GM19463 (cell line): Measurements from ENCODE around the gene KIF21B.
"Not testable (repeated sequence)": the region's sequence is repeated elsewhere in the genome, so short reads cannot be mapped to it uniquely, and the experiment has no call there.

Experiments
- ATAC-seq: cut with Tn5 transposase; IDR thresholded peaks from one replicate; pipeline ENCODE4 v1.9.1; 2021; ENCODE audit warnings: mild to moderate bottlenecking, moderate library complexity; ENCODE audit not compliant: unreplicated experiment

KIF21B gene

DNA sequence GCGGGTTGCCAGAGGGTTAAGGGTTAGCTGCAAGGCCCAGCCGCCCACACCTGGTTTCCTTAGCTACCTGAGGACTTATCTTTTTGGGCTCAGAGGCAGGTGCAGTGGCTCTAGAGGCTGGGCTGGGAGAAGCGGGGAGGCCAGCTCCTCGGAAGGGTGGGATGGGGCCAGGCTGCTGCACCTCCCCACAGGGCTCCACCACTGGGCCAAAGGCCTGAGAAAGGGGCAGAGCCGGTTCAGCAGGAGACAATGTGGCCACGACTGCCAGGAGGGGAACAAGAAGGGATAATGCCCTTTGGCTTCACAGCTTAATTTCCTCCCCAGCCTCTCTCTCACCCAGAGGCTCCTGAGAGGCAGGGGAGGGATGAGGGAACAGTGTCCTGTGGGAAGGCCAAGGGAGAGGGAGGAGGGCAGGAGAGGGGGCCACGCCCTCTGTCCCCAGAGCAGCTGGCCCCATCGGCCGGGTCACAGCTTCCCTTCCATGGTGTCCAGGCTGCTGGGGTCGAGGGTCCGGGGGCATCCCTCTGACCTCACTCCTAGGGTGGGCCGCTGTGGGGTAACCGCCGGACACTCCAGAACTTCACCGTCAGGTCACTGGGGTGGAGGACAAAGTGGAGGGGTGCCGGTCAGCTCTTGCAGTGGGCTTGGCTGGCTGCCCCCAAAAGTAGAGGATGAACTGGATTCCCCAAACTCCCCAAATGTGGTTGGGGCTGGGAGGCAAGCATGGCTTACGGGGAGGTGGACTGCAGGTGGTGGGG is 50.4 kb downstream of the KIF21B start:
- no peak for ATAC-seq

DNA sequence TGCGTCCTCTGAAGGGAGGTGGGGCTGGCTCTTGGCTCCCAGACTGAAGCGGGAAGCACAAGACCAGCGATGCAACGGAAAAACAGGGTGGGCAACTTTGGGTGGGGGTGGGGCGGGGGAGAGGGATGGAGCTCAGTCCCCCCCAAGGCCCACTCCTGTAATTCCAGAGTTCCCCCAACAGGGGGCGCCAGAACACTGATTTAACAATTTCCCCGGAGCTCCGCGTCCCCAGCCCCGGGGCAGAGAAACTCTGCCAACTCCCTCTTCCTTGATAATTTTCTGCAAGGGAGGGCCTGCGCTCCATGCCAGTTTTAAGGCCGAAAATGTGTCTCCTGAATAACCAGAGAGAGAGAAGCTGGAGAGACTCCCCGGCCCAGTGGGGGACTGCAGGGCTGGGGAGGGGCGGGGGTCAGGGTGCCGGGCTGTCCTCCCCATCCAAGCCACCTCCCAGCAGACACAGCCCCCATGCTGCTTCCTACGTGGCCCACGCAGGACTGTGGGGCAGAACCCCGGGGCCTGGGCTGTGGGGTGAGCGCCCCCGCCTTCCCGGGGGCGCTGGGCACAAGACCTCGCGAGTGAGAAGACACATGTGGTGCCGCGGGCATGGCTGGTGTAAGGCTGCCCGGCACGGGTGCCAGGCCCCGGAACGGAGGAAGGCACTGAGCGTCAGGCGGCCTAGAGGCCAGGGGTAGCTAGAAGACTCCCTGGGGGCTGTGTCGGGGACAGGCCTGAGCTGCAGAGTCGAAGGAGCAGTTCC is 51.4 kb downstream of the KIF21B start:
- ATAC-seq = no peak

DNA sequence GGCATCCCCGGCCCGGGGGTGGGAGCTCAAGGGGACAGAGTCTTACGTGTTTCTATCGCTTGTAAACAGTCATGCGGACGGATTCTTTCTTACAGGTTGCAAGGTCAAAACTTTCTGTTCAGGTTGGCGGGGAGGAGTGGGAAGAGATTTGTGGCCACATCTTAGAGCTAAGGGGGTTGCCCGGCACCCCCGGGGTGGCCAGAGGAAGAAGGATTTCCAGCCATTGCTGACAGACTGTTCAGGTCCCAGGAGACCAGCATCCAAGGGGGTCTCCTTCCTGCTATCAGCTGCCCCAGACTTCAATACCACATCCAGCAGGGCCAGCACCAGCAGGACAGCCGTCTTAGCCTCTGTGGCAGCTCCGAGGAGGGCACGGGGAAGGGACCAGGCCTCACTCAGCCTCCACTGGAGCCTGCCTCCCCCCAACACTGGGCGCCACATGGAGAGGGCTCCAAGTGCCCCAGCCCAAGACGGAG is 52.0 kb downstream of the KIF21B start:
- ATAC-seq = peak; percentile 54

DNA sequence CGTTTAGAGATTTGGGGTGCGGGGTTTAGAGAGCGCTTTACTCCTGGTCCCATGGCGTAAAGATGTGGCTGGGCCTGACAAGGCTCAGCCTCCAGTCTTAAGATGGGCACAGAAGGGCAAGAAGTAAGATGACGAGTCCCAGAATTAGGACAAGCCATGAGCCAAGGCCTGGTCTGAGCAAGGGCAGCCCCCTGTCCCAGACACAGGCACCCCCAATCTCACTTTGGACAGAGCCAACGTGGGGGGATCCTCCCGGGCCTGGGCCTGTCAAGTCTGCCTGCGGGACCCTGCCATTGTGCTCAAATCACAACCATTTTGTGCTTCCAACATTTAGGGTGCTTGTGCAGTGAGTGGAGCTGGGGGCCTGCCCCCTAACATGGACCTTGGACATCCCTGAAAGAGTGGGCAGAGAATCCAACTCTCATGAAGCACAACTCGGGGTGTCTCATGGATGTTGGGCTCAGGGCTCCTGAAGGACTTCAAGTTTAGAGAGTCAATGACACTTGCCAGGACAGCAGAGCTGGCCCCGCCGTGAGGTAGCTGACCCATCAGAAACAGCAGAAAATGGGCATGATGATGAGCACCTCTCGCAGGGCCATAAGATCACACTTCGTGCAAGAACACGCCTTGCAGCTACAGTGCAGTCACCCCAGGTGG is 52.6 kb downstream of the KIF21B start:
- no peak for ATAC-seq

DNA sequence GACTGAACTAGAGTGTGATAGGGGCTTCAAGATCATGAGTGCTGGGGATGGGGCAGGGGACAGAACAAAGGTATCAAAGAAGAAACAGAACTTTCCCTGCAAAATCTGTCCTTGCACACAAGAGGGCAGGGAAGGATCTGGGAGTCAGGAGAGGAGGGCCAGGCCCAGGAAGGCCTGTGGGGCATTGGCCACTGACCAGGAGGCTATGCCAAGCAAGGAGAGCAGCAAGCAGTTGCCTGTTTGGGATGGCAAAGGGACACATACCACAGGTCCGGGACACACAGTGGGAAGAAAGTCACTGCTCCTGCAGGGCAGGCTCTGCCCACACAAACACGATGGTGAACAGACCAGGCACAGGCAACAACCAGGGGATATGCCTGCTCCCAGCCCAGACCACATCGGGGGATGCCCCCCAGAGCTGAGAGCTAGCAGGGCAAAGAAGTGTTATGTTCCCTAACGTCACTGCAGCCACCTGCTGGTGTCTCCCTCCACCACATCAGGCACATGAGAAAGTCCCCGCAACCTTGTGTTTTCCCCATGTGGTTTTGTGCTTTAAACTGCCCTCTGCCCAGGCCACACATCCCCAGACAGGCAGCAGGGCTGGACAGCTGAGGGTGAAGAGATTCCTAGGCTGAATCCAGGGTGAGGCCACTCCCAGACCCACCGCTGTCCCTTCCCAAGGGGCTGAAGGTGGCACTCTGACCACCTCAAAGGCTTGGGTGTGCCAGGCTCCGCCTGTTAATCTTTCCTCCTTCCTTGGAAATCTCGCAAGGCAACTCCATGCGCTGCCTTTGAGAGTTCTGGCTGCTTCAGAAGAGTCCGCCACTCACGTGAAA is 53.6 kb downstream of the KIF21B start:
- peak; percentile 91 for ATAC-seq

DNA sequence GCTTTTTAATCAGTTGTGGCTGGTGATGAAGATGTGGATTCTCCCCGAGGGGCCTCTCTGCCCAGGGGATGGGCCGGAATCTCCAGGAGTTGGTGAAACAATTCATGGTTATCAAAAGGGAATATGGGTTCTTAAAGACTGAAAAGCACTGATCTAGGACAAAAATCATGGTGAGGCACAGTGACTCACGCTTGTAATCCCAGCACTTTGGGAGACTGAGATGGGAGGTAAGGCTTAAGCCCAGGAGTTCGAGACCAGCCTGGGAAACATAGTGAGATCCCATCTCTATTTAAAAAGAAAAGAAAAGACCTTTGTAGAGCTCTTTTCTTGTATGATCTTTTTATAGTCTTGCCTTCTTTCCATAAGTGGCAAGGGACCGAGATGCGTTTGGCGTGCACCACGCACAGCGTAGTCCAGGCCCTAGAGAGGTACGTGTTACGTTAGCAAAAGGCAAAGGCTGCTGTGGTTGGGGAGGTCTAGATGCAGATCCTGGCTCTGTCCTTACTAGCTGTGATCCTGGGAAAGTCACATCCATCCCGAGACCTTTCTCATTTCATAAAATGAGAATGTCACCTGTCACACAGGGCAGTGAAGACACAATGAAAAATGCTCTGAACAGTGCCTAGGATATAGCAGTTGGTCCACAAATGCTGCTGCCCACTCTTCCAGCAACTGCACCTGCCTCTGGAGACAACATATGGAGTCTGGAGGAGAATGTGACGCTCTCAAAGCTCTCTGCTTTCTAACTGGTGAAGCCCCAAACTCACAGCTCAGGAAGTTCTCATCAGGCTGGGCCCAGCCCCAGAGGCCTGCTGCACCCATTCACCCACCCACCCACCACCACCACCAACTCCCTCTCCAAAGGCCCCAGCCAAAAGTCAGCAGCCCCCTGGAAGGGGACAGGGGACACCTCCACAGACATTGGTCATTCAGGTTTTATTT is 54.8 kb downstream of the KIF21B start:
- ATAC-seq = no peak

DNA sequence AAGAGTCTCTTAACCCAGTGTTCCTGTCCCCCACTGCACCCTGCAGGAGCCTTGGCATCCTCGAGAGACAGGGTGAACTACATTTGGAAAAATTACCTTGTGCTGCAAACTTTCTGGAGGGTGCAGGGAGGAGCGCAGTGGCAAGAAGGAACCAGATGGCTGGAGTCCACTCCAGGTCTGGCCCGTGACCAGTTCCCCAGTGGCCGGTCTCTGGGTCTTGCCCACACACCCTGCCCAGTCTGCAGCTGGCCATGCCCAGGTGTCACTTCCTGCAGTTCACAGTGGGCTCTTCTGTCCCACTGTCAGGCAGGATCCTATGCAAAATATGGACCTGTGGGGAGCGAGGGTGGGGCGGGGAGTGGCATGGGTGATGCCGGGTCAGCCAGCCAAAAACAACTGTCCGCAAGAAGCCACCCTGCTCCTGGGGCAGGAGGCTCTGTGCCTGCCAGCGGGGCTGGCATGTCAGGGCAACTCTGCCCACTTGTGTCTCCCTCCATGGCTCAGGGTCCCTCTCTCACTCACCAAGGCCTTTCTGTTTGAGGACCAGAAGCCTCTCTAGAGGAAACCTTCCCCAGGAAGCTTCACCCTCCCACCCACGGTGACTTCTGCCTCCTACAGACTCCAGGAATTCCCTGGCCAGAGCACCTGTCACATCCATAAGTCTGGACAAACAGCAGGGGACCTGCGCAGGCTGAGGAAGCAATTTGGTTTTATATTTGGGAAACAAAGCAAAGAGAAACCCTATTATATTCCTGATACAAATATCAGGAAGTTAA is 55.6 kb downstream of the KIF21B start:
- ATAC-seq = no peak

DNA sequence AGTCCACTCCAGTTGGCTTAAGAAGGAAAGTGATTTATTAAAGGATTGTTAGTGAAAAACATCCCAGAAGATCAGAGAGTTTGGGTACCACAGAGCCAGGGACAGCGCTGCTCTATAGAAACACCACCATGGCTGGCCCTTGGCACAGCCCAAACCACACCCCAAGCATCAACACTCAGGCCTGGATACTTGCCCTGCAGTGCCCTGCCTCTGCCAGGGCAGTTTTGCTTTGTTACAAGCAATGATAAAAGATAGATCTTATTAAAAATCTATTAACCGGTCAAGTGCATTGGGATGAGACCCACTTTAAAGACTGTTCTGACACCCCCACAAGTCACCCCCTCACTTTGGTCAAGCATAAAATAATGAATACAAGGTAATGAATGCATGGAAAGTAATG is 56.6 kb downstream of the KIF21B start:
- ATAC-seq = no peak

DNA sequence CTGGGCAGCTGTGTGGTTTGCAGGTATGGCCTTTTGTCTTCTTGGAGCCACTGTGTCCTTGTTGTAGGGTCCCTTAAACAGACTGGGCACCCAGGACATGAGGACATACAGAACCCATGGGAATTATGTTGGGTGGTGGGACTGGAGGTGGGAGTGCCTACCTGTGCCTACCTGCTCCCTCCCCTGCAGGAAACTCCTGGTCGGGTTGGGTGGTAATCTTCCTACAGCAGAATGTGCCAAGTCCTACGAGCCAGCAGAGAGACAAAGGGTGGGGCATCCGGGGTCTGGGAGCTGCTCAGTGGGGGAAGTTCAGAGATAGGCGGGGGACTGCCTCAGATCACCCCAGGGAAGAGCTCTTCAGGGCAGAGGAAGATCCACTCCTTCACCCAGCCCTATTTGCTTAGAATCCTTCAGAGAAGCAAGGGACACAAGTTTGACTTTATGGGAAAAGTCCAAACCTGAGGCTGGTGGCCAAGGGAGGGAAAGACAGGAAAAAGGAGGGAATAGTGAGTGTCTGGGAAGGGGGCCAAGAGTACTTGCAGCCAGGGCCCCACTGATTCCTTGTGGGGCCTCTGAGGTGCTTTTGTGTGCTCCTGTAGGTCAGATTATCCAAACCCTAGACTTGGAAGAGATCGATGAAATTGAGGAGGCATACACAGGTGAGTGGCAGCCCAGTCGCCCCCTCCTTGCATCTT is 58.3 kb downstream of the KIF21B start:
- ATAC-seq = no peak

DNA sequence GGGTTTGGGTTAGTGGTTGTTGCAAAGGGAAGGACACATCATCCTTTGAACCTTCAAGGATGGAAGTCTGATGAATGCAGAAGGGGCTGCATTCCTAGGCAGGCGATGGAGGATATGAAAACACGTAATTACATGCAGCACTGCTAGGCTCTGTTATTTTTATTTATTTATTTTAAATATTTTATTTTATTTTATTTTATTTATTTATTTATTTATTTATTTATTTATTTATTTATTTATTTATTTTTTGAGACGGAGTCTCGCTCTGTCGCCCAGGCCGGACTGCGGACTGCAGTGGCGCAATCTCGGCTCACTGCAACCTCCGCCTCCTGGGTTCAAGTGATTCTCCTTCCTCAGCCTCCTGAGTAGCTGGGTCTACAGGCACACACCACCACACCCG is 59.6 kb downstream of the KIF21B start:
- not testable (repeated sequence) for ATAC-seq

DNA sequence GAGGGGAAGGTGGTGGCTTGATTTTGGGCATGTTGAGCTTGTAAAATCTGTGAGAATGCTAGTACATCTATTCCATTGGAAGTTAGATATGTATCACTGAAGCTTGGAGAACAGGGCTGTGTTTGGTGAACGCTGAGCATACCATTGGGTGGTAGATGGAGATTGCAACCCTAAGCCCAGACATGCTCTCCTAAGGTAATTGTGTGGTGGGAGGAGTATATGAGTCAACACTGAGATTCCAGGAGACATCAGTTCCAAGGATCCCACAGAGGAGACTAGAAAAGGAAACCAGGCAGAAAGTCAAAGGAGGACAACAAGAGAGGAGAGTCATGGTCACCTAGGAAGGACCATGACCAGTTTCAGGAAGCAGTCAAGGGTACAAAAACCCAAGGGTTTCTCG is 60.4 kb downstream of the KIF21B start:
- no peak for ATAC-seq

DNA sequence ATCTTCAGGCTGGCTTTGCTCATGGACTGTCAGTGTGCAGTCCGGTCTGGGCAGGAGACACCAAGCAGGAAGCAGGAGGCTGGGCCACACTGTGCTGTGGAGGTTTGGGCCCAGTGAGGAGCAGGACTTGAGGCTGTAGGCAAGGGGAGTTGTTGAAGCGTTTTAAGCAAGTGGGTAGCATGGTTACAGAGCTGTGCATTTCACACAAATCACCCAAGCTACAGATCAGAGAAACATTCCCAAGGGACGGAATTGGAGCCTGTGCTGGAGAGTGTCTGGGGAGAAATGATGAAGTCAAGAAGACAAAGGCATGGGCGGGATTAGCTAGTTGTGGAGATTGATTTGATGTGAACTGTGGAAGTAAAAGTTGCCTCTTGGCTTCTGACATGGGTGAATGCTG is 60.9 kb downstream of the KIF21B start:
- no peak for ATAC-seq

DNA sequence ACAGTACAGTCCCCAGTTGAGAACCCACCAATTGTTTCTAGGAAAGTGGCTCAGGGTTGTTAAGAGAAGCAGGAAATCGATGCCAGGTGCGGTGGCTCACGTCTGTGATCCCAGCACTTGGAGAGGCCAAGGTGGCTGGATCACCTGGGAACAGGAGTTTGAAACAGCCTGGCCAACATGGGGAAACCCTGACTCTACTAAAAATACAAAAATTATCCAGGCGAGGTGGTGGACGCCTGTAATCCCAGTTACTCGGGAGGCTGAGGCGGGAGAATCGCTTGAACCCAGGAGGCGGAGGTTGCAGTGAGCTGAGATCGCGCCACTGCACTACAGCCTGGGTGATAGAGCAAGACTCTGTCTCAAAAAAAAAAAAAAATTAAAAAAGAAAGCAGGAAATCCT is 61.4 kb downstream of the KIF21B start:
- ATAC-seq = not testable (repeated sequence)

DNA sequence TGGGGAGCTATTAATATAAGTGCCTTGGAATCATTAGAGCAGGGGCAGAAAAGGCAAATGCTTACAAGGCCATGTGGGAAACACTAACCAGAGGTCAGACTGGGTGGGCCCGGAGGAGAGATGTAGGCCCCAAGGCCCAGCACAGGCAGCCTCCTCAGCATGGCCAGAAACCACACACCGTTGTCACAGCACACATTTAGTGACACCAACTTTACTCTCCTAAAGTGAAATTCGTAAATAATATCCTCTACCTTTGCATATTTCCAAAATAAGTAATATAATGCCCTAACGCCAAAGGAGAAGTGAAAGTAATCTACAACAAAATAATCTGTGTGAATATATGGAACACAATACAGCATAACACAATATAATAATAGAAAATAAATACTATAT is 62.6 kb downstream of the KIF21B start:
- ATAC-seq = no peak

DNA sequence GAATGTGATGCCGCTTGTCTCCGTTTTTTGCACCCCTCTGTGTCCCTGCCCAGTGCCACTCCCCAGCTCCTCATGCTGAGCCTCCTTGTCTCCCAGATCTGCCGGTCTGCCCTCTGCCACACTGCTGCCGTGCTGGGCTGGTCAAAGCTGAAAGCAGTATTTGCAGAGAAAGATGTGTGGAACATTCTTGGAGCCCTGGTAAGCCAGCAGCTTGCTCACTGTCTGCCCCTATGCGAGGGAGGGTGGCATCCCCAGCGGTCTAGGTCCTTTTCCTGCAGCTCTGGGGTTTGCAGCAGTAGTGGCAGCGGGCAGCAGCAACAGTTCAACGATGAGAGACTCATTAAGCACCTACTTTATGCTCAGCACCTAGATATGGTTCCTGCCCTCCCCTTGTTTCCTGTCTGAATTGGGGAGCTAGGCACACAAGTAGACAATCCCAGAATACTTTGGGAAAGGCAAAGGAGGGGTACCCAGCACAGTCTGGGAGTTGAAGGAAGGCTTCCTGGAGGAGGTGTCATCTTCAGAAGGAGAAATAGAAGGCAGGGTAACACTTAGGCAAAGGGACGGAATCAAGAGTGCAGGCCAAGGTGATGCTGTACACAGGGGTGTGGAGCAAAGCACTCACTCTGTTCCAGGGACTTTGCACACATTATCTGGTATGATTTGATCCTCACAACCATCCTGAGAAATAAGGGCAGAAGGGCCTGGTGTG is 63.1 kb downstream of the KIF21B start:
- no peak for ATAC-seq

DNA sequence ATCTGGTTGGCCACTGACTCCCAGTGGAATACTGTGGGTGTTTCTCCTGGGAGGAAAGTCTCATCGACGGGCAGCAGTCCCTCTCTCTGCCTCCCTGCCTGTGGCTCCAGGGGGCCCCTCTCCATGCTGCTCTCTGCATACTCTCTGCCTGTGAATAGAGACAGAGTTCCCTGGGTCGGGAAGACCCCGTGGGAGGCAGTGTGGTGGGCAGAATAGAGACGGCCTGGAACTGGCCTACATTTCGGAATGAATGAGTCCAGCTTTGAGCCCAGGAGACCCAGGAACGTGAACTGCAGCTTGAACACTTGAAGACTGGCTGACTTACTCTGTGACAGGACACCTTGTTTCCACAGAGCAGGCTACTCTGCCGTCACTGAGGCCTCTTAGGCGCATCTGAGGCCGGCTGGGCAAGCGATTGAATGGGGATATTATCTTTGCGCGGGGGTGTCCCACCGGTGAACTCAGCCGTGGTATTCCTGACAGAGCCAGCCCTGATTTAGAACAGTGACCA is 64.0 kb downstream of the KIF21B start:
- ATAC-seq = no peak

DNA sequence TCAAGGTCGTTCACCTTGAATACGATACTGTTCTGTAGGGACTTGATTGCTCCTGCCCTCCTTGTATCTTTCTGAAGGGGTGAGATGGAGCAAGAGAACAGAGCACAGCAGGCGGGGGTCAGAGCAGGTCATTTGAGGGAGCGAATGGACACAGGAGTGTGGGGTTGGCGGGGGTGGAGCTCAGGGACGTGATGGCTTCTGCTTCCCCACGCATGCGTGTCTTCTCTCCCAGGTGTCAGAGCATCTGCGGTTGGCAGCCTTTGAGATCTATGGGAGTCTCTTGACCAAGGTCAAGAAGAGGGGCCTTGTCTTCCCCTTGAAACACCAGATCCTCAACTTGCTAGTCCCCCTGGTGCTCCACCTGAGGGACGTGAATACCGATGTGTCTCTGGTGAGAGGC is 64.9 kb downstream of the KIF21B start:
- ATAC-seq = no peak

DNA sequence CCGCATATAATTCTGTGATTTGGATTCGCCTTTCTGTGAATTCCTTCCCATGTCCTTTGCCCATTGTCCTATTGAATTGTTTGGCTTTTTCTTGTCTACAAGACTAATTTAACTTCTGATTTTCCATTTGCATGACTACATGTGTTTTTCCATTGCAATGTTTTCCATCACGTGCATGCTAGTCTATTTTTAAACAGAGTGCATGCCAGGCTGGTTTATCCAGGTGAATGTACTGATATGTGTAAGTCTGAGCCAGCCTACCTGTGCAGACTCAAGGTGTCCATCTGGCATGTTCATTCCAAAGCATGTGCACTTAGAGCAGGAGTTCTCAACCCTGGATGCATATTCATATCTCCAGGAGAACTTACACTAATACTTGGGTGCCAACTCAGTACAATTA is 69.1 kb downstream of the KIF21B start:
- no peak for ATAC-seq
